Measurements from ENCODE around the gene LILRA1. TPM values are rescaled to one million over a fixed set of nuclear protein-coding genes. Genes with fewer than 3 reads are reported as not detected.

LILRA1 gene
- total RNA-seq, 3 donors from 2014 or later = not detected

GRCh38 chr19:54646331-54646841 lies 53.0 kb downstream of the LILRA1 start:
- Mint-ChIP-seq H3K4me3 (no peak overlapping the region), H3K36me3 (ENCODE audit: insufficient read depth) (no peaks in the 10 kb centered on the region), H3K9me3 (no peaks in the 10 kb centered on the region), H3K27me3 (ENCODE audit: low read depth) (peaks cover 3% of the 10 kb centered on the region), H3K4me1 (ENCODE audit: low read depth) (no peaks in the 10 kb centered on the region)
- ATAC-seq (no peak), DNase-seq (no peak)

GRCh38 chr19:54648129-54648528 lies 54.7 kb downstream of the LILRA1 start:
- no peak for DNase-seq
- no peak for ATAC-seq
- peaks cover 7% of the 10 kb centered on the region for H3K27me3 Mint-ChIP-seq (ENCODE audit: low read depth)
- no peak overlapping the region for H3K4me3 Mint-ChIP-seq
- H3K9me3 Mint-ChIP-seq = no peaks in the 10 kb centered on the region
- no peaks in the 10 kb centered on the region for H3K36me3 Mint-ChIP-seq (ENCODE audit: insufficient read depth)
- no peaks in the 10 kb centered on the region for H3K4me1 Mint-ChIP-seq (ENCODE audit: low read depth)

GRCh38 chr19:54650108-54650655 lies 56.8 kb downstream of the LILRA1 start:
- ATAC-seq (no peak), DNase-seq (no peak)
- Mint-ChIP-seq H3K4me1 (ENCODE audit: low read depth) (no peaks in the 10 kb centered on the region), H3K27me3 (ENCODE audit: low read depth) (peaks cover 5% of the 10 kb centered on the region), H3K4me3 (no peak overlapping the region), H3K36me3 (ENCODE audit: insufficient read depth) (no peaks in the 10 kb centered on the region), H3K9me3 (no peaks in the 10 kb centered on the region)

Other genes with a start within 250 kb of the LILRA1 start
- 1 to 10 TPM; 4.7 to 6.1 (median 5.5) TPM for gene LAIR1, start 228.7 kb upstream of the LILRA1 start, total RNA-seq
- under 1 TPM in 1 of 3 donors, not detected in 2; 0.46 TPM for gene TTYH1, start 178.2 kb upstream of the LILRA1 start, total RNA-seq
- gene LENG8, start 144.4 kb upstream of the LILRA1 start, total RNA-seq = 100 to 1,000 TPM; 138 to 157 (median 145) TPM
- 1 to 10 TPM; 4.8 to 5.4 (median 5.2) TPM for gene LENG9, start 129.9 kb upstream of the LILRA1 start, total RNA-seq
- under 1 TPM in 1 of 3 donors, not detected in 2; 0.30 TPM for gene CDC42EP5, start 120.3 kb upstream of the LILRA1 start, total RNA-seq
- gene LAIR2, start 90.8 kb upstream of the LILRA1 start, total RNA-seq = under 1 TPM; 0.35 to 0.76 (median 0.58) TPM
- not detected for gene LILRA2, start 19.8 kb upstream of the LILRA1 start, total RNA-seq
- 1 to 10 TPM in 1 of 3 donors, under 1 TPM in 2; 0.37 to 1.1 (median 0.83) TPM for gene LILRB1, start 36.9 kb downstream of the LILRA1 start, total RNA-seq
- under 1 TPM in 1 of 3 donors, not detected in 2; 0.22 TPM for gene LILRB4, start 69.4 kb downstream of the LILRA1 start, total RNA-seq
- gene KIR3DL3, start 130.8 kb downstream of the LILRA1 start, total RNA-seq = not detected
- gene KIR2DL3, start 144.9 kb downstream of the LILRA1 start, total RNA-seq = under 1 TPM in 1 of 3 donors, not detected in 2; 0.37 TPM
- gene KIR2DL1, start 176.2 kb downstream of the LILRA1 start, total RNA-seq = not detected
- not detected for gene KIR2DL4, start 210.0 kb downstream of the LILRA1 start, total RNA-seq
- under 1 TPM in 2 of 3 donors, not detected in 1; 0.13 to 0.14 TPM for gene KIR3DL1, start 222.8 kb downstream of the LILRA1 start, total RNA-seq
- under 1 TPM in 2 of 3 donors, not detected in 1; 0.11 to 0.40 TPM for gene KIR2DS4, start 239.0 kb downstream of the LILRA1 start, total RNA-seq

Measured in activated T-cell treated with anti-CD3 and anti-CD28 coated beads, Interleukin-2, amount 50 U/mL, for 4 hours (primary cell).